Activated CD8-positive, alpha-beta T cell treated with anti-CD3 and anti-CD28 coated beads, Interleukin-2, amount 10 ng/mL, durations not matched to agents 7 days and 5 days (primary cell): ENCODE data around the gene ALOX5AP. TPM values are rescaled to one million over a fixed set of nuclear protein-coding genes. Genes with fewer than 3 reads are reported as not detected.
A peak's percentile ranks its signal among the peaks of the same experiment; 100 is the strongest.

Experiments used
- ATAC-seq: fragments of 150-1000 bp; cut with Tn5 transposase; one replicate; pipeline ENCODE4 v1.10.0; 2021; ENCODE audit warnings: moderate library complexity
- CTCF ChIA-PET: fragments of 350-600 bp; sonication (Branson Sonifier 250); formaldehyde crosslinking; loops from one replicate; lab custom pipeline; 2021; ENCODE audit warnings: antibody characterized with exemption; lab: Charles Lee
- POLR2A ChIA-PET: fragments of 350-600 bp; sonication (Branson Sonifier 250); formaldehyde crosslinking; loops from one replicate; lab custom pipeline; 2021; ENCODE audit warnings: antibody characterized with exemption; lab: Charles Lee
- DNase-seq: peaks from one replicate; pipeline ENCODE4 v3.0.0-alpha.2; 2020
- H3K27ac Mint-ChIP-seq: one replicate; pipeline ENCODE4 v1.8.0; 2021; ENCODE audit warnings: mild to moderate bottlenecking, mixed read lengths
- H3K27me3 Mint-ChIP-seq: one replicate; pipeline ENCODE4 v1.8.0; 2021; ENCODE audit warnings: low read depth, mixed read lengths
- H3K36me3 Mint-ChIP-seq: one replicate; pipeline ENCODE4 v1.8.0; 2021; ENCODE audit warnings: low read depth, mixed read lengths
- H3K4me1 Mint-ChIP-seq: one replicate; pipeline ENCODE4 v1.8.0; 2021; ENCODE audit warnings: low read depth, mixed read lengths
- H3K4me3 Mint-ChIP-seq: one replicate; pipeline ENCODE4 v1.8.0; 2021; ENCODE audit warnings: mild to moderate bottlenecking, mixed read lengths
- H3K9me3 Mint-ChIP-seq: one replicate; pipeline ENCODE4 v1.8.0; 2022; ENCODE audit warnings: mixed read lengths; ENCODE audit not compliant: insufficient read depth
- total RNA-seq, 2 experiments: library from RNA; stranded (reverse); gene quantifications; one replicate each; pipeline ENCODE4 v1.2.3, GENCODE V29; 2021

ALOX5AP gene
- total RNA-seq, 2 experiments from 2014 or later: 71.0 to 75.4 TPM

DNA sequence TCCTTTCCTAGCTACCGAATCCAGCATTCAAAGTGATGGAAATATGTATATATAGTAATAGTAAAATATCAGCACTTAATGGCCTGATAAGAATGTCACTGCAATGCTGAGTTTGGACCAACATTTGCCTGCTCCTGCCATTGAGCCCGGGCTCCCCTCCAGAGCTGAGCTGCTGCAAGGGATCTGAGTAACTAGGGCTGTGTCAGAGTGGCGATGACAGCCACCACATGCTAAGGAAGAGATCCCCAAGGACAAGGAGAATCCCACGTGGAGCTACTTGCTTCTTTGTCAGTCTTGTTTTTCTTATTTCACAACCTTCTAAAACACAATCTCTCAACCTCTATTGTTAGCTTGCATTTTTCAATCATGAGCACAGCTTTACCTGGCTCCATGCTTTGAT, 19.5 kb upstream of the ALOX5AP start:
- H3K36me3 Mint-ChIP-seq: no peaks in the 10 kb centered on the region
- no peaks in the 10 kb centered on the region for H3K27me3 Mint-ChIP-seq
- H3K9me3 Mint-ChIP-seq: no peaks in the 10 kb centered on the region
- ChIA-PET POLR2A (interaction anchor here (1.2 kb wide), 1 partner anchor 12 kb away, joined by 3 read pairs; no protein-coding TSS in a partner anchor), CTCF (interaction anchor here (1.1 kb wide), 1 partner anchor 780 kb away, joined by 3 read pairs; no protein-coding TSS in a partner anchor)
- no peak overlapping the region for H3K4me3 Mint-ChIP-seq
- DNase-seq (no peak), ATAC-seq (no peak)
- H3K4me1 Mint-ChIP-seq: peaks cover 28% of the 10 kb centered on the region
- no peak overlapping the region for H3K27ac Mint-ChIP-seq

DNA sequence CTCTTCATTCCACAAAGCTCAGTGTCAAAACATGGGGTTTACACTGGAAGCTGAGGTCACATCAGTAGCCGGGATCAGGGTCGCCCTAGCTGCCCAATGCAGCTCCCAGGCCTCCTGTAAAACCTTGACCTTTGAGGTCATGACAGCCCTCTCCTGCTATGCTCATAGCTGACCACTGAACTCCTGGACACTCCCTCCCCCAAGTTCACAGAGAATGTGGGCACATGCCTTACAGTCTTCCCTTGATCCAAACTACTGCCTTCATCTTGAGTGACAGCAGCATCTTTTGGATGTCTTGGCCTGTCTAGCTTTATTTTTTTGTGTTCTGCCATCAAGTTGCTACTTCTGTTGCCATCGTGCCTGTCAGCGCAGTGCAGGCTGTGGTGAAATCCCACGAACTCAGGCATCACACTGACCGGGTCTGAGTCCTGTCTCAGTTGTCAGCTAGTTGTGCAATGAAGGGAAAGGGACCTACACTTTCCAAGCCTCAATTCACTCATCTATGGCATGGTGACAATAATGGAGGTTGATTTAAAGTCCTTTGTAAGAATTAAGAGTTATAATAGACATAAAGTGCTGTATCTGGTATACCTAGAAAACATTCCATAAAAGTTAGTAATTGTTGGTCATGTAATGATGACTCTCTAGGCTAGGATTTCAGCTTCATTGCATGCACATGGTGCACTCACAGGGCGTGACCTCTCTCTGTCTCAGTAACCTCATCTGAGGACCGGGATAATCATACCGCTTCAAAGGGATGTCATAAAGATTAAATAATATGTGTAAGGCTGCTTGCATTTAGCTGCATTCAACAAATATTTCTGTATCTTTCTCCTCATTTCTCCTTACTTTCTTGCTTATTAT, 16.4 kb upstream of the ALOX5AP start:
- ATAC-seq (no peak), DNase-seq (no peak)
- peaks cover 5% of the 10 kb centered on the region for H3K27me3 Mint-ChIP-seq
- POLR2A ChIA-PET: interaction anchor here (1.4 kb wide), 1 partner anchor 25 kb away, joined by 3 read pairs; no protein-coding TSS in a partner anchor
- H3K9me3 Mint-ChIP-seq: no peaks in the 10 kb centered on the region
- peaks cover 8% of the 10 kb centered on the region for H3K36me3 Mint-ChIP-seq
- CTCF ChIA-PET: interaction anchor here (1.3 kb wide), 1 partner anchor 21 kb away, joined by 3 read pairs; no protein-coding TSS in a partner anchor
- H3K4me1 Mint-ChIP-seq: peaks cover 24% of the 10 kb centered on the region
- no peak overlapping the region for H3K27ac Mint-ChIP-seq
- no peak overlapping the region for H3K4me3 Mint-ChIP-seq

DNA sequence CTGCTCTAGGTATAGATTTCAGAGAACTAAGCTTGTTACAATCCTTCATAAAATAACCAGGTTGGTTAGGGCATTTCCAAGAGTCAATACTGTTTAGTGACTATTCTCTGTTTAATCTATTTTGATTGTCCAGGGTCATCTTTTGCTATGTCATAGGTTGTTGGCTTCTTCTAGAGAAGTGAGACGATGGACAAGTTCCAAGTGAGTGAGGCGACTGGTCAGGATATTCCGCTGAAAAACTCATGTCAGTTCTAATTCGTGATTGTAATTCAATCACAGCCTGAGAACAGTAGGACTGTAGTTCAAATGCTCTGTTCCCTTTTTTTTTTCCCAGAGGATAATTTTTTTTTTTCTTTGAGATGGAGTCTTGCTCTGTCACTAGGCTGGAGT, 15.8 kb upstream of the ALOX5AP start:
- Mint-ChIP-seq H3K4me1 (peaks cover 24% of the 10 kb centered on the region), H3K9me3 (no peaks in the 10 kb centered on the region), H3K27me3 (peaks cover 5% of the 10 kb centered on the region), H3K36me3 (peaks cover 8% of the 10 kb centered on the region), H3K27ac (no peak overlapping the region), H3K4me3 (no peak overlapping the region)
- ChIA-PET CTCF (interaction anchor here (1.3 kb wide), 1 partner anchor 21 kb away, joined by 3 read pairs; no protein-coding TSS in a partner anchor), POLR2A (interaction anchor here (1.4 kb wide), 1 partner anchor 24 kb away, joined by 3 read pairs; no protein-coding TSS in a partner anchor)
- ATAC-seq (no peak), DNase-seq (no peak)

DNA sequence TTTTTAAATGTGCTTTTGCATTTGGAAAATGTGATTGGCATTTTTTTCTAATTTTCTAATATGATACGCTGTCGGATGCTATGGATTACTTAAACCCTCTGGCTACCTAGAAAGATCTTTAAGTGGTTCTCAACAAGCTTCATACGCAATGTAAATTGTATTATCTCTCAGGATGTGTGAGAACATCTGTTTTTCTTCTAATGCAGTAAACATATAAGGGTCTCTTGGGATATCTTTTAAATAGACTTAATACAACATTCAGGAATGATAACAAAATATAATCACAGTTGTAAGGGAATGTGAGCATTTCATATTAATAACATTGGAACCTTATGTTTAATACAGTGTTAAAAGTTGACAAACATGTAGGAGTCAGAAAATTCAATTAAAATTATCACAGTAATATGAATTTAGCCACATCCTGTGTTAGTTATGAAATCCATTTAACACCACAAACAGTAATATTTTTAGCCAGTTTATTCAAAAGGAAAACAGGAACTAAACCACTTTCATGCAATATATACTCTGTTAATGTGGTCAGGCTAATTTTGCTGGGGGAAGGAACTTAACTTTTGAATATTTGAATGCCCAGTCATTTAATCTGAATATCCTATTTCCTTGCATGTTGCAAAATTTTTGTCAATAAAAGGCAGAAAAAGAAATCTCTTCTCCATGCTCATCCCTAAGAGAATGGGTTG, 15.0 kb upstream of the ALOX5AP start:
- no peak overlapping the region for H3K27ac Mint-ChIP-seq
- H3K4me3 Mint-ChIP-seq: no peak overlapping the region
- H3K4me1 Mint-ChIP-seq: peaks cover 22% of the 10 kb centered on the region
- no peaks in the 10 kb centered on the region for H3K9me3 Mint-ChIP-seq
- DNase-seq (no peak), ATAC-seq (no peak)
- peaks cover 8% of the 10 kb centered on the region for H3K36me3 Mint-ChIP-seq
- ChIA-PET POLR2A (interaction anchor here (1.4 kb wide), 1 partner anchor 23 kb away, joined by 3 read pairs; no protein-coding TSS in a partner anchor), CTCF (interaction anchor here (0.6 kb wide), 1 partner anchor 85 kb away, joined by 3 read pairs; no protein-coding TSS in a partner anchor)
- H3K27me3 Mint-ChIP-seq: peaks cover 5% of the 10 kb centered on the region

DNA sequence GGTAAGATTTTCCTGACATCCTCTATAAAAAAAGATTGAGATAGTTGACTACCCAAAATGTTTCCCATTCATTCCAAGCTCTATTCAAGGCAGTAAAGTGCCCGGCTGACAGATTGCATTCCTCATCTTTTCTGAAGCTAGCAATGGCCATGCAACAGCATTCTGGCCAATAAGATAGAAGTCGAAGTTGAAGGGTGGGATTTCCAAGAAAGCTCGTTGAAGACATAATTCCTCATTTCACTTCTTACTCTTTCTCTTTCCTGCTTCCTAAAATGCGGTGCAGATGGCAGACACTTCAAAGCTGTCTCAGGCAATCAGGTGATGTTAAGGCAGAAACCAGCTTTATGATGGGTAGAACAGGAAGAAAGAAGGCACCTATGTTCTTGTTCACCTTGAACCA, 13.4 kb upstream of the ALOX5AP start:
- no peak for DNase-seq
- no peak overlapping the region for H3K4me3 Mint-ChIP-seq
- ChIA-PET POLR2A (no interaction called here), CTCF (interaction anchor here (0.7 to 1.1 kb wide), 3 partner anchors 12 to 17 kb away, joined by 3 to 4 read pairs (median 3); no protein-coding TSS in a partner anchor)
- H3K36me3 Mint-ChIP-seq: peaks cover 8% of the 10 kb centered on the region
- no peak for ATAC-seq
- peak overlapping the region; percentile 12 for H3K27ac Mint-ChIP-seq
- H3K9me3 Mint-ChIP-seq: no peaks in the 10 kb centered on the region
- H3K27me3 Mint-ChIP-seq: peaks cover 5% of the 10 kb centered on the region
- H3K4me1 Mint-ChIP-seq: peaks cover 22% of the 10 kb centered on the region

DNA sequence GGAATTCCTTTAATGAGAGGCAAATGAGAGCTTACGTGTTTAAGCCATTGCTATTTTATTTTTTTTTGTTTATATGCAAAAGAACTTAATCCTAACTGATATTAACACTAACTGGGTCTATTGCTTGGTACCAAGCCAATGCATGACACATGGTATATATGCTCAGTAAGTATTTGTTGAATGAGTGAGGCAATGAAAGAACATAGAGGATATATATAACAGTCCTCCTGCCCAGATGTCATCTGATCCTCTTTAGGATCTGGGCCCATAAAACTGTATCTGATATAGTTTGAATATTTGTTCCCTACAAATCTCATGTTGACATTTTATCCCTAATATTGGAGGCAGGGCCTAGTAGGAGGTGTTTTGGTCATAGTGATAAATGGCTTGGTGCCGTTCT, 13.0 kb upstream of the ALOX5AP start:
- peaks cover 8% of the 10 kb centered on the region for H3K36me3 Mint-ChIP-seq
- no peak for ATAC-seq
- no peak for DNase-seq
- no peaks in the 10 kb centered on the region for H3K9me3 Mint-ChIP-seq
- H3K27ac Mint-ChIP-seq: no peak overlapping the region
- peaks cover 22% of the 10 kb centered on the region for H3K4me1 Mint-ChIP-seq
- CTCF ChIA-PET: interaction anchor here (0.7 to 1.0 kb wide), 2 partner anchors 11 to 15 kb away, joined by 3 read pairs; no protein-coding TSS in a partner anchor
- POLR2A ChIA-PET: no interaction called here
- no peak overlapping the region for H3K4me3 Mint-ChIP-seq
- H3K27me3 Mint-ChIP-seq: peaks cover 5% of the 10 kb centered on the region

DNA sequence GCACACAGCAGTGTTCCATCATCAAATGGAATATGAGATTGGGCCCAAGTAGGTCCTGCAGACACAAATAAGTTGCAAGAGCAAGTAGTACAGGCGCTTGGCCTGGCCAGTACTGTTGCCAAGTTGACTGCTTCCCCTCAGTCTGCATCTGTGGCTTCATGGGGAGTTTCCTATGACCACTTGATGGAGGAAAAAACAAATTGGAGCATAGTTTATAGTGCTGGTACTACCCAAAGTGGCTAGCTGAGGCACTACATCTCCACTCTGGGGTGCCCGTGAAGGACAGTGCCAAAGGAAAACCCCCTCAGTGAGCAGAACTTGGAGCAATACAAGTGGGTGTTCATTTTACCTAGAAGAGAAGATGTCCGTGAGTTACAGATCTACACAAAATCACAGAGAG, 10.6 kb upstream of the ALOX5AP start:
- peaks cover 6% of the 10 kb centered on the region for H3K27me3 Mint-ChIP-seq
- ChIA-PET CTCF (no interaction called here), POLR2A (no interaction called here)
- no peaks in the 10 kb centered on the region for H3K9me3 Mint-ChIP-seq
- H3K27ac Mint-ChIP-seq: no peak overlapping the region
- peaks cover 8% of the 10 kb centered on the region for H3K36me3 Mint-ChIP-seq
- H3K4me3 Mint-ChIP-seq: no peak overlapping the region
- ATAC-seq (no peak), DNase-seq (no peak)
- peaks cover 20% of the 10 kb centered on the region for H3K4me1 Mint-ChIP-seq

DNA sequence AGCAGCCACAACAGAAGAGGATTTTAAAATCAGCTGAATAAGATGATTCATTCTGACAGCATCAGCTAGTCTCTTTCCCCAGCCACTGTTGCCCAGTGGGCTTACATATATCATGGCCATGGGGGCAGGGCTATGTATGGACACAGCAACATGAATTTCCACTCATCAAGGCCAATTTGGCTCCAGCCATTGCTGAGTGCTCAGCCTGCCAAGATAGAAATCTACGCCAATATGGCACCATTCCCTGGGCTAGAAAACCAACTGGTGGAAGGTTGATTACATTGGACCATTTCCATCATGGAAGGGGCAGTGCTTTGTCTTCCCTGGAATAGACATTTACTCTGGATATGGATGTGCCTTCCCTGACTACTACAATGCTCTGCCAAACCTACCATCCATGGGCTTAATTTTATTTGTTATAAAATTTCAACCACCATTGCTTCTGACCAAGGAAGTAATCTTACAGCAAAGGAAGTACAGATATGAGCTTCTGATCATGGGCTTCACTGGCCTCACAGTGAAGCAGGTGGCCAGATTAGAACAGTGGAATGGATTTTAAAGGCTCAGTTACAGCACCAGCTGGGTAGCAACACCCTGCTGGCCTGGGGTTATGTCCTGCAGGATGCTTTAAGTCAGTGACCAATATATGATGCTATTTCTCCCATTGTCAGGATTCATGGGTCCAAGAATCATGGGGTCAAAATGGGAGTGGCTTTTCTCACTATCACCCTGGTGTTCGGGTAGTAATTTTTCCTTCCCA, 9.8 kb upstream of the ALOX5AP start:
- ATAC-seq (no peak), DNase-seq (no peak)
- Mint-ChIP-seq H3K27me3 (peaks cover 6% of the 10 kb centered on the region), H3K4me3 (no peak overlapping the region), H3K36me3 (peaks cover 8% of the 10 kb centered on the region), H3K9me3 (no peaks in the 10 kb centered on the region), H3K27ac (no peak overlapping the region), H3K4me1 (peaks cover 17% of the 10 kb centered on the region)
- ChIA-PET POLR2A (no interaction called here), CTCF (no interaction called here)

DNA sequence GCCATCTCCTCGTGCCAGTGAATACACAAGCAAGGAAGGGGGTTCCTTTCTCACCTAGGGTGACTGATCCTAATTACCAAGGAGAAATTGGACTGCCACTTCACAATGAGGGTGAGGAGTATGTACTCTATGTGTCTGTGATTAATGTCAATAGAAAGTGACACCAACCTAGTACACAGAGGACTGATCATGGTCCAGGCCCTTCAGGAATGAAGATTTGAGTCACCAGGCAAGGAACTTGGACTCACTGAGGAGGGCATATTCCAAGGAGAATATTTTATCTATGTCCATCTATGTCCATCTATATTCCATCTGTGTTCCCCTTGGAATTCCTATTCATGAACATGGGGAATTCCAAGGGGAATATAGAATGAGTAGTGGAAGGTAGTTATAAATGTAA, 9.2 kb upstream of the ALOX5AP start:
- Mint-ChIP-seq H3K27ac (no peak overlapping the region), H3K36me3 (peaks cover 8% of the 10 kb centered on the region), H3K4me1 (peaks cover 10% of the 10 kb centered on the region), H3K27me3 (peaks cover 6% of the 10 kb centered on the region), H3K4me3 (no peak overlapping the region), H3K9me3 (no peaks in the 10 kb centered on the region)
- DNase-seq (no peak), ATAC-seq (no peak)
- POLR2A ChIA-PET: no interaction called here
- CTCF ChIA-PET: no interaction called here

DNA sequence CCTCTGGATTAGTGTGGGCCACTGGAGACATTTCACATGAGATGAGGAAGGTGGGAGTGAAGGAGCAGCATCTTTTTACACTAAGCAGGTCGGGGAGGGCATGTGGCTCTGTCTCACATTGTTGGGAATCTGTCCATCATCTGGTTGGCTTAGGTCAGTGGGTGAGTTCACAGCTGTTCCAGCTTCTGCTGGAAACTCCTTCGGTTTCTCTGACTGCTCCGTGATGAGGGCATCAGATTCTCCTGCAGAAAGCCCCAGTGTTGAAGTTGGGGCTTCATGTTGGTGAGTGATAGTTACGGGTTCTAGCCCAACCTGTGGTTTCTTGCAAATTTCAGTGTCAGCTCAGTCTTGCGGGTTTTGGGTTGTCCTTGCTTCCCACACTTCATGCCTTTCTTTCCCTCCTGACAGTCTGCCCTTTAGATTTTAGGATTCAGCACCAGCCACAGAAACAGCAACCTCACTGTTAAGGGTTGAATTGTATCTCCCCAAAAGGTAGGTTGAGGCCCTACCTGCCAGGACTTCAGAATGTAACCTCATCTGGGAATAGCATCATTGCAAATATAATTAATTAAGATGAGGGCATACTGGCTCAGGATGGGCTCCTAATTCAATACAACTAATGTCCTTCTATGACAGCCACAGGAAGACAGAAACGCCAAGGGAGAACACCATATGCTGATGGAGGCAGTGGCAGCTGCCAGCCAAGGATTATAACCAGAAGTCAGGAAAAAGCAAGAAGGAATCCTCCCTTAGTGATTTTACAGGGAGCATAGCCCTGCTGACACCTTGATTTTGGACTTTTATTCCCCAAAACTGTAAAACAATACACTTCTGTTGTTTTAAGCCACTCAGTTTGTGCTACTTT, 7.6 kb upstream of the ALOX5AP start:
- ChIA-PET CTCF (interaction anchor here (0.7 kb wide), 1 partner anchor 13 kb away, joined by 3 read pairs; no protein-coding TSS in a partner anchor), POLR2A (no interaction called here)
- no peaks in the 10 kb centered on the region for H3K9me3 Mint-ChIP-seq
- ATAC-seq: no peak
- peaks cover 2% of the 10 kb centered on the region for H3K27me3 Mint-ChIP-seq
- no peak overlapping the region for H3K27ac Mint-ChIP-seq
- peaks cover 1% of the 10 kb centered on the region for H3K36me3 Mint-ChIP-seq
- H3K4me1 Mint-ChIP-seq: peaks cover 5% of the 10 kb centered on the region
- no peak for DNase-seq
- H3K4me3 Mint-ChIP-seq: no peak overlapping the region
